HG03196 (cell line): Measurements from ENCODE around the gene RBP3.

Experiments used
- ATAC-seq: cut with Tn5 transposase; IDR thresholded peaks from one replicate; pipeline ENCODE4 v1.9.1; 2021; ENCODE audit not compliant: unreplicated experiment

The RBP3 gene

DNA sequence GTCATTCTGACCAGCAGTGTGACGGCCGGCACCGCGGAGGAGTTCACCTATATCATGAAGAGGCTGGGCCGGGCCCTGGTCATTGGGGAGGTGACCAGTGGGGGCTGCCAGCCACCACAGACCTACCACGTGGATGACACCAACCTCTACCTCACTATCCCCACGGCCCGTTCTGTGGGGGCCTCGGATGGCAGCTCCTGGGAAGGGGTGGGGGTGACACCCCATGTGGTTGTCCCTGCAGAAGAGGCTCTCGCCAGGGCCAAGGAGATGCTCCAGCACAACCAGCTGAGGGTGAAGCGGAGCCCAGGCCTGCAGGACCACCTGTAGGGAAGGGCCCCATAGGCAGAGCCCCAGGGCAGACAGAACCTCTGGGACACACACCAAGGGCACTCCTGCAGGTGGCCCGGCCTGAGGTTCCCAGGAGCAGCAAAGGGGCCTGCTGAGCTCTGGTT lies 9.0 kb downstream of the RBP3 start:
- ATAC-seq: no peak

DNA sequence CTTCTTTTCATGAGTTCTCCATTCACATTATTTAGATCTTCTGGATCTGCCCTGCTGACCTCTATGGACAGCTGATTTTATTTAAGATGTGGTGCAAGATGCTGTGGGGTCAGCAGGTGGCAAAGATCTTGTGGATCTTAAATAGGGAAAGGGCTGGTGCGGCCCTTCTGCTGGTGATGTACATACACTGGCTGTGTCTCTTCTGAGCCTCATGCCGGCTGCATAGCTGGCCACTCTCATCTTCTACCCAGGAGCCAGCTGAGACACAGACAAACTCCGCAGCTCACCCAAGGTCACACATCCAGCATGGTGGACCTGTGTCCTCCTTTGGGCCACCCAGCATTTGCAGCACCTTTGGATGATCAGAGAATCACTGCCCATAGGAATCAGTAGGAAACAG lies 9.7 kb downstream of the RBP3 start:
- no peak for ATAC-seq

DNA sequence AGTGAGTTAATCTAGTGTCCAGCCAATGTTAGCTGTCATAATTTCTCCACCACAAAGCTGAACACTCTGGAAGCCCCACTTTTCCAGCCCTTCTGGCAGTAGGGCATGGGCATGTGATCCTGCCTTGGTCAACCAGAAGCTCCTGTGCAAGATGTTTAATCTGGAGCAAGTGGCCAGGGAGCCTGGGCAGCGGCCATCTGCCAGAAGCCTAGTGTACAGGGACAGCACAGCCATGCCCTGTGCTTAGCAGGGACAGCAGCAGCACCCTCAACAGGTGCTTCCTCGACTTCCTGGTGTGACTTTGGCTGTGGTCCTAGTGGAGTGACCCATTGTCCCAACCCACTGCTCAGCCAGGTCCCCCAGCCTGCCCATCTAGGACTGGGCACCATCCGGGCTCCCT lies 10.3 kb downstream of the RBP3 start:
- no peak for ATAC-seq

DNA sequence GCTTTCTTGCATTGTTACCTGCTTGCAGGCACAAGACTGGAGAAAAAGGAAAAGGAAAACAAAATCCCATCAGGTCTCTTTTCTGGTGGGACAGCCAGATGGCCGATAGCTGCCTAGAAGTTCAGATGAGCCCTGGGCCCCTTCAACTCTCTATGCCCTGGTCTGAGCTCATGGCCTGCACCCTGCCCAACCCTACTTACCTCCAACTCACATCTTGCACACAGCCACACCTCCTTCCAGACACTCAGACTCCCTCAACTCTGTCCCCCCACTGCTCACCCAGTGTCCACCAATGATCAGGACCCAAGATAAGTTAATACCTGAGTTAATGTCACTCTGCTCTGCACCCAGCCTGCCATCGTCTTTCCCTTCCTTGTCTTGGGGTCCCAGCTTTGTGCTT lies 10.9 kb downstream of the RBP3 start:
- no peak for ATAC-seq

DNA sequence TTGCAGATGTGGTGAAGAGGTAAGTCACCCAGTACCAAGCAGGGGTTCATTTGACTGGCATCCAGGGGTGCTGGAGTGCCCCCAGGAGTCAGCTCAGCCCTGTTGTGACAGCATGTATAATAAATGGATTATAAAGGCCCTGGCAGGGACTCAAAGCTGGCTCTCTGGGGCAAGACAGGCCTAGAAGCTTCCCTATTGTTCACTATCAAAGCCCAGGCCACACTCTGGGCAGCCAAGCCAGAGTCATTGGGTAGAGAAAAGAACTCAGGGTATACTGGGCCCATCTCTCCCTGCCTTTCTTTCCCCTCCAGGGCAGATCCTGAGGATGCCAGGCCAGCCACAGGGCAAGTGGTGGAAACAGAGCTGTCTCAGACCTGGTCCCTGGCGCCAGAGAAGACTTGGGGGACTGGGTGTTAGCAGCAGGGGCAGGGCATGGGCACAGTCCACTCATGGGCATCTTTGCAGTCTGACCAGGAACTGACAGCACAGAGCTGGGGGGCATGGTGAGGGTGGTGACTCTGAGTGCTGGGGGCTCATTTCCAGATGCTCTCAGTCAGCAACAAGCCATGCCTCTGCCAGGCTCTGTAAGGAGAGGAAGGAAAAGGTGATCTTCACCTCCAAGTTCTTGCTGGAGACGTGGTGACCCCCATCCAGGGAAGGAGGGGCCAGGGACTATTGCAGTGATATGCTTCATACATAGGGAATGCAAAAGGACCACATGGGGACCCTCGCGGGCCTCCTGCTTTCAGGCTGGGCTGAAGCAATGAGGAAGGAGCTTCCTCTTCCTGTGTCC lies 11.7 kb downstream of the RBP3 start:
- no peak for ATAC-seq

DNA sequence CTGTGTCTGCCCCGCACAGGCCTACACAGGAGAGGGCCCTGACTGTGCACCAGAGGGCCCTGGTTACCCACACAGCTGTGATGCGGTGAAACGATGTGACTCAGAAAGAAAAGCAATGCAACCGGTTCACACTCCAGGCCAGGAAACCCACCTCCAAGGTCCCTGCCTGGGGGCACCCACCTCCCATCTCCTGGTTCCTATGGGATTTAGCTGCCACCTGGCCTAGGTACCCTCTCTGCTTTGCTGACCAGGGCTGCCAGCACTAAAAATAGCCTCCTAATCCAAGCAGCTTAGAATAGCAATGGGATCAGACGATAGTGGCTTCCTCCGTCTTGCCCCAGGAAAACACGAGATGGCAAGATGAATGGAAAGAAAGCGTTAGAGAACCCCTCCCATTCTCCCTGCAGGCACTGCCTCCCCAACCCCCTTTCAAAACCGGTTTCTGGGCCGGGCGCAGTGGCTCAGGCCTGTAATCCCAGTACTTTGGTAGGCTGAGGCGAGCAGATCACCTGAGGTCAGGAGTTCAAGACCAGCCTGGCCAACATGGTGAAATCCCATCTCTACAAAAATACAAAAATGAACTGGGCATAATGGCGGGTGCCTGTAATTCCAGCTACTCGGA lies 12.4 kb downstream of the RBP3 start:
- no peak for ATAC-seq

DNA sequence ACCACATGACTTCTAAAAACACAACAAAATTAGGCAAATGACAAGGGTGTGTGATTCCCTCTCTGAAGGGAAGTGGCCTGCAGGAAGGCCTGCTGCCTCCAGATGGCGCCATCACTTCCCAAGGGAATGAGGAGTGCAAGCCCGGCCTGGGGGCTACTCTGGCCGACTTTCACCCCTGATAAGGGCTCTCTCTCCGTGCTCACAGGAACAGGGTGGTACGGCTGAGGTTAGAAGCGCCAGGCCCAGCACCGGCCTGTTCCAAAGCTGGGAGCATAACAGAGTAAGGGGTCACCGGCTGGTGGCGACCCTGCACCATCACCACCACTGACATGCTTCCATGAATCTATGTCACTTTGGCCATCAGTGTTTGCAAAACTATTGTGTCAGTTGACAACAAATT lies 13.1 kb downstream of the RBP3 start:
- ATAC-seq: no peak

DNA sequence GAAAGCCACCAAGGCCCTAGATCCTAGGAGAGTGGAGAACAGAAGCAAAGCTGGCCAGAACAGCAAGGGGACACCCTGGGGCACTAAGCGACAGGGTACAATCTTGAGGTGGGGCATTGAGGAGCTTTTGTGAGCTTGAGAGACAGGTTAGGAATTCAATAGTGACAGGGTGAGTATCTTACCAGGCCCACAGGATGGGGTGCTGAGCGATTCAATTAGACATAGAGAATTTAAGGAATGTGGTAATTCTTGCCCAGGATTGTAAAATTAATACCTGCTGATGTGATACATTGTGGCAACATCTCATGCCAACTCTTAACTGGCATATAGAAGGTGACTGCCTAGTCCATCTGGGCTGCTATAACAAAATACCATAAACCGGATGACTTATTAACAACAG lies 14.0 kb downstream of the RBP3 start:
- ATAC-seq: no peak

DNA sequence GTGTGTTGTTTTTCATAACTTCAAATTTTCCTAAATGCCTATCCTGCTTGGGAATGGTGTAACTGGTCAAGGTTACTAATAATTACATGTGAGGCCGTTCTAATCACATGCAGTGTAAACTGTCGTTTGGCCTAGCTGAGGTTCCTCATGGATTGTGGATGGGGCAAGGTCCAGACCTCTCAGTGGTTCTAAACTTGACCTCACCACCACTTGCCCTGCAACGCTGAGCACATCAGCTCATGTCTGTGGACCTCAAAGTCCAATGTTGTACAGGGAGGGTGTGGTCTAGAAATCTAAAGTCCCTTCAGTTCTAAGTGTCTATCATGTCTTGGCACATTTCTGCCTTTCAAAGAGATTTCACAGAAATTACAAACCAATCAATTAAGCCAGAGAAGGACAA lies 15.6 kb downstream of the RBP3 start:
- ATAC-seq: no peak

DNA sequence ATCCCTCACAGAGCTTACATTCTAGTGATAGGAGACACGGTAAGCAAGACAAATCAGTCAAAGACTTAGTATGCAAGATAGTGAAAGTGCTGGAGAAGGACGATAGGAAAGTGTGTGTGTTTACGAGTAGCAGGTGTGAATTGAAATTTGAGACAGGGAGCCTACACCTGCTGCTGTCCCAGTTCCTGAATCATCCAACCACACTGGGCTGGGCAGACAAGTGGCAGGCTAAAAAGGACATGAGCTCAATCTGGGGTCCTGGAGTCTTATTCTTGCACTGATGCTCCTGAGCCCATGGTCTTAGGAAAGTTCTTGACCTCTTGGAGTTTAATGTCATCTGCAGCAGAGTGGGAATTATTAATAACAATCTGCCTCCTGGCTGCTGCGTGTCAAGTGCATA lies 16.2 kb downstream of the RBP3 start:
- ATAC-seq: no peak

DNA sequence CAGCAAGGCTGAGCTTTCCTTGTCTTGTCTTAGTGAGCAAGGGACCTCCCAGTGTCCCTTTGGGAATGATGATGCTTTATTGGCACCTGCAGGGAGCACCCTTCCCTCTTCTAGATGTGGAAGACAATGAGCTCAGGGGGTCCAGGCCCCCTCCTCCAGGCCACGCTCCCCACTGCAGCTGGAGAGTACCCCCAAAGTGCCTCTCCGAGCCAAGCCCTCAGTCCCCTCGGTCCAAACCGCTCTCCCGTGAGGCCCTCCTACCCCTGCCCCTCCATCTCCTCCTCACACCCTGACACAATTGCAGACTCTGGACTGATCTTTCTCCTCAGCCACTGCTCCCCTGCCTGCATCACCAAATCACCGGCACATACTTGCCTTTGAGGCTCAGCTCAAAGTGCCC lies 16.7 kb downstream of the RBP3 start:
- no peak for ATAC-seq

DNA sequence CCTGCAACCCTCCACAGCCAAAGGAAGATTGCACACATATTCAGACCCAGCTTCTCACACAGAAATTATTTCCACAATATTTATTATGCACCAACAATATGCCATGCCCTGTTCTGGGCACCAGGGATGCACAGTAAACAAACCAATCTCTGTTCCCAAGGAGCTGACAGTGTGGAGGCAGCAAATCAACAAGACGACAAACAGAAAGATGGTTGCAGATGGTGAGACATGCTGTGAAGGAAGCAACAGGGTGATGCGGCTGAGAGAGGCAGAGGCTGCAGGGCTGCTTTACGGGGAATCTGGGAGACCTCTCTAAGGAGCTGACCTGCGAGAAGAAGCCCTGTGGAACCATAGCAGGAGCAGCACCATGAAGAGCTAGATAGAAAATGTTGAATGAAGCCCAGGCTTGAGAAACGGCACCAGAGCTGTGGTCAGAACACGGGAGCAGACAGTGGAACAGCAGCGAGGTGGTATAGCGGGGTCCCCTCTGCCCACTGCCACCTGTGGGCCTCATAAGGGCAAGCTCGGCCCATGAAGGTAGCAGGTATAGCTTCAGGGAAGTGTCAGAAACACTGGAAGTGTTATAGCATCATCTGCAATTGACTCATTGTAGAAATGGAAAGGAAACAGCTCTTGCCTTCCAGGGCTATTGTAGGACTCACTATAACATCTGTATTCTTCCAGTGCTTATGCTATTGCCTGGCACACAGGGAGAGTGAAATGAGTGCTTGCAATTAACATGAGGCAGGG lies 17.4 kb downstream of the RBP3 start:
- no peak for ATAC-seq

DNA sequence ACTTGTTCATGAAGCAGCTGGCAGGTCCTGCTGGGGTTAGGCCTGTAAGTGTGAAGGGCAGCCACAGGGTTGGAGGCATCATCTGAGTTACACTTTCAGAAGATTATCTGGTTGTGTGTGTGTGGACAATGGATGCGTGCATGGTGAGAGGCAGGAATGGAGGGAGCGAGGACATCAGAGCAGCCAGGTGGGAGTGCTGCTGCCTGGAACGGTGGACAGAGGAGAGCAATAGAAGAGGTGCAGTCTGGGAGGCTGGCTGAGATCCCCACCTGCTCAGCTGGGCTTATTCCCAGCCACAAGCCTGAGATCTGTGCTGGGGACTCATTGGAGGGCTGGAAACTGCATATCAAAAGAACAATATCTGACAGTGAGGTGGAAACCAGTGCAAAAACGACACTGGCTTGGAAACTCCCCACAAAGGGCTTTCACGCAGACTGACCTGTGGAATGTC lies 18.0 kb downstream of the RBP3 start:
- no peak for ATAC-seq

DNA sequence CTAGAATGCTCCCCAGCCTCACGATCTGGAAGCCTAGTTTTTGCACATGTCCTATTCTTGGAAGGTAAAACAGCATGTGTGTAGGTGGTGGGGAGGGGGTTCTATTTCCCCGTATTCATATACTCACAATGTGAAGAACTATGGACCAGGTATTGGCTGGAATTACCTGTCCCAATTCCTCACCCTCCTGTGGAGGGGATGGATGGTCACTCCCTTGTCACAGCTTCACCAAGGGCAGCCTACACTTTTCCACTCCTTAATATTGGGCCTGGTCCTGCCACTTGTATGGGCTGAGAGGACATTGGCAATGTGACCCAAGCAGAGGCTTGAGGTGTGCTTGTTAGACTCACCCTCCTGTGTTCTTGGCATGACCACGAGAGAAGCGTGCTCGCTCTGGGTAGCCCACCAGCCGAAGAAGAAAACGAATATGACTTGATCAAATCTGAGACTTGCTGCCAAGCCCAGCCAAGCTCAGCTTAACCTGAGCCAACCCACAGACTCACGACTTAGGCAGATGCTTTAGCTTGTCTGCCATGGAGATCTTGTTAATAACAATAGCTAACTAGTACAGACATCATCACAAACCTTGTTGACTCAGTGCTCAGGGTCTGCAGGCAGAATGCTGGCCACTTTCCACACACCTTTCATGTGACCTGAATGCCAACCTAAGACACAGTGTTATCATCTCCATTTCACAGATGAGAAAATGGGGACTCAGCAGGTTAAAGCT lies 18.7 kb downstream of the RBP3 start:
- ATAC-seq: no peak

DNA sequence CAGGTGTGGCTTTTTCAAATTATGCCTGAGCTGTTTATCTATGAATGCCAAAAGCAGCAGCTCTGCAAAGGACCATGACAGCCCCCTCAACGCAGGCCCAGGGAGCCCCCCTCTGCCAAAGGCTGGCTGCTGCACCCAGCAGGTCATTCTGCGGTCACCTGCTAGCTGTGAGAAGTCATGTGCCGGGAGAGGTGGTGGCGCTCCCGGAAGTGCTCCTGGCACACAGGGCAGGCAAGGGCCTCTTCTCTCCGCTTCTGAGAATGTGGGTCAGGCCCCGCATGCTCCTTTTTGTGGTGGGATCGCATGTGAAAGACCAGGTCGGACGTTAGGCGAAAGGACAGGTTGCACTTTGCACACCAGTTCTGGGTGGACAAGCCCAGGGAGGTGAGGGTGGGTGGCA lies 19.5 kb downstream of the RBP3 start:
- ATAC-seq: no peak

DNA sequence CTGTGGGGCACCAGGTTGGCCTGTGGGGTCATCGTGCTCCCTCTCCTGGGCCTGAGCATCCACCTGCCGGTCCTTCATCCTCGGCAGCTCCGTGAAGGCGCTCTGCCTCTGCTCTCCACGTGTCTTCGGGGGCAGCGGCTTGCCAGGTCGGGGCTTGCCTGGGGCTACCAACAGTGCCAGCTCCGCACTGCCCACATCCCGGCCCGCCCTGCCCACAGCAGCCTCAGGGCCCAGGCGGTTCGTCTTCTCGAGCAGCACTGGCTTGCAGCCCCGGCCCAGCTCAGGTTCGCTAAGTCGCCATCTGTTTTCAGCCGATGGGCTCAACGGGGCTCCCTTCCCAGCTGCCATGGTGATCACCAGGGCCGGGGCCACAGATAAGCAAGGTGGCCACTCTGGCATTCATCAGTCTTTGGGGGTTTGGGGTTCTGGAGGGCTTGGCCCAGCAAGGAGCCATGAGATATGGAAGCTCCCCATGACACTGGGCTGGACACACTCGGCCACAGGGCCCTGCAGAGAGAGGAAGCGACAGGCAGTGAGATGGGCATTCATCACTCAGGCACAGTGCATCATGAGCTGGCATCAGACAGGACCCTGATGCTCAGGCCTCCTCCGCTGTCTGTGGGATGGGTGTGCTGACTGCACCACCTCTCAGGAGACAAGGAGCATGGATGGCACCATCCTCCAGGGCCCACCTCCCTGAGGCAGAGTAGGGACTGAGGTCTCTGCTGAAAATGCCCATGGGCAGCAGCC lies 20.4 kb downstream of the RBP3 start:
- no peak for ATAC-seq

DNA sequence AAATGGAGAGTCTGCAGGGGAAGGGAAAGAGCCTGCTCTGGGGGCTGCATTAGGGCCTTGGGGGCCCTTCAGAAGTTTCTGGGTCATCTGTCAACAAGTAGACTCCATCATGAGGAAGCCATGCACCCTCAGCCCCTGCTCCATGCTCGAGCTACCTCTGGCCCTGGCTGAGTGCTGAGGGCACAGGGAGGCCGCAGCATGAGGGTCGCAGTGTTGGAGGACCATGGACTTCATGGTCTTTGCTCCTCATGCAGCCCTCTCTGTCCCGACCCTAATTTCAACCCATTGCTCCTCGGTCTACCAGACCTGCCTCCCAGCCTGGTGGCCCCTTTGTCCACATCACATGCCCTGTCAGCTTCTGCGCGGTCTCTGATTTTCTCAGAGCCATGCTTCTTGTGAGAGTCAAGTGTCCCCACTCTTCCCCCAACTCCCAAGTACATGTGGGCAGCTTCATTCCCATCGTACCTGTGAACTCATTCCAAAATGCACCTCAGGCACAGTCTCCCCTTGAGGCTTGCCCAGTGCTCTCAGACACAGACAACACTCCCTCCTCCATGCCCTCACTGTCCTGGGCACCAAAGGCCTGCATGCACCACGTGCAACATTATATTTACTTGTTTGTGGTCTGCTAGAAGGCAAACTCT lies 21.2 kb downstream of the RBP3 start:
- ATAC-seq: no peak

DNA sequence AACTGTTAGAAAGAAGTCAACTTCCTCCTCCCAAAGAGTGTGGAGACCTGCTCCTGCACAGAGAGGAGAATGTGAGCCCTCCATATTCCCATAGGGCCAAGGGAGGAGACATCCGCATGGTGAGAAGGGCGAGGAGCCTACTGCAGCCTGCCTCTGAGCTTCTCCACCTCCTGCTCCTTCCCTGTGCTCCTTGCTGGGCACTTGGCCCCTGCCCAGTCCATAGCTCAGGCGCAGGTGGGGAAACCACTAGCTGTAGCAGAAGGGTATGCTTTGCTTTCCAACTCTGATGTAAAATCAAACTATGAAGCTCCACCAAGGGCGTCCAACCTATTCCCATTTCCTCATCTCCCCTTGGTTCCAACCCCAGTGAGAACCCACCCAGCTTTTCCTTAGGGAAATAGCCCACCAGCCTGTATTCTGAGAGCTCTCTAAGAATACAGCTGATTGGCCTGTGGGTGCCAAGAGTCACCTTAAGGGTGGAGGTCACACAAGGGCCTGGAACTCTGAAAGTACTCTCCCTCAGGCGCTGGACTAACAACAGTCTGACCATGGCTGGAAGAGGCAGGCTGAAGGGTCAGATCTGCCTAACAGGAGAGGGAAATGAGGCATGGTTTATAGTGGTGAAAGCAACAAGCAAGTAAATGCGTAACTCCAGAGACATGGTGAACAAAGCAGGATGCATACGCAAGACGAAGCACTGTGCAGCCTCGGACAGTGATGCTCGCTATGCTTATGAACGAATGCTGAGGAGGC lies 22.0 kb downstream of the RBP3 start:
- ATAC-seq: no peak

DNA sequence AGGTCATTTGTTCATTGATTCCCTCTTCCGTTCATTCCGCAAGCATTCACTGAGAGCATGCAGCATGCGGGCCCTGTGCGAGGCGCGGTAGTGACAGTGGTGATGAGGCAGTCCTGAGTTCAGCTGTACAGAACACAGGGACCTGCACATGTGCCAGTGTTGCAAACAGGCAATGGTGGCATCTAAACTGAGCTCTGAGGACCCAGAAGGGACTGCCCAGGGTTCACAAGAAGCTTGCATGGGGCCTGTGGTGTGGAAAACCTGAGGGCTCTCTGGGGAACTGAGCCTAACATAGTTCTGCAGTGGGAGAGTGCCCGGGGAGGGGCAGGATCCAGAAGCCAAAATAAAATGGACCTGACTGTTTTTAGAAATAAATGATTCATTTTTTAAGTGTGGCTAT lies 22.7 kb downstream of the RBP3 start:
- ATAC-seq: no peak
